LNCaP clone FGC (cell line): Measurements from ENCODE around the gene ZNF98.

Experiments
- DNase-seq: peaks from one replicate; pipeline ENCODE4 v3.0.0-alpha.2; 2011; ENCODE audit warnings: low read depth
- H3K4me3 ChIP-seq: 2 replicates; pipeline ENCODE4 v1.5.1; 2011; ENCODE audit warnings: mild to moderate bottlenecking, low read depth, low read length, control low read depth
- TF ChIP-seq, protein P1 (sequence below): IDR thresholded peaks from 2 replicates; pipeline ENCODE4 v1.5.1; 2012; ENCODE audit warnings: mild to moderate bottlenecking; ENCODE audit not compliant: control insufficient read depth, insufficient read depth; ENCODE audit errors: extremely low read depth

ZNF98 gene

DNA sequence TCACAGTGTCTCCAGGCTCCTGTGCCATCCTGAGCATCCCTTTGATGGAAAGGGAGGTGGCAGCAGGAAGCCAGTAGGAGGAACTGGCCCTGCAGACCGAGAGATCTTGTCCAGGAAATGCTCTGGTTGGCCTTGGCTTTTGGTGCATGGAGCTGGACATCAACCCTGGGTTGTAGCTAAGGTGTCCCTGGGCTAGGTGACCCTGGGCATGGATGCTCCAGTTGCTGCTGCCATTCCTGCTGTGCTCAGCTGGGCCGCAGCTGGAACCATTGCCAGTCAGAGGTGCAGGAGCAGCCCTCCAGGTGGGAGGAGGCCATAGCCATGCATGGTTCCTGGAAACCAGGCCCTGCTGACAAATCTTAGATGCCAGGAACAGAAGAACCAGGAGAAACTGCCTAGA, 67.5 kb downstream of the ZNF98 start:
- DNase-seq = no peak
- no peak overlapping the region for H3K4me3 ChIP-seq
- TF ChIP-seq, protein P1, sequence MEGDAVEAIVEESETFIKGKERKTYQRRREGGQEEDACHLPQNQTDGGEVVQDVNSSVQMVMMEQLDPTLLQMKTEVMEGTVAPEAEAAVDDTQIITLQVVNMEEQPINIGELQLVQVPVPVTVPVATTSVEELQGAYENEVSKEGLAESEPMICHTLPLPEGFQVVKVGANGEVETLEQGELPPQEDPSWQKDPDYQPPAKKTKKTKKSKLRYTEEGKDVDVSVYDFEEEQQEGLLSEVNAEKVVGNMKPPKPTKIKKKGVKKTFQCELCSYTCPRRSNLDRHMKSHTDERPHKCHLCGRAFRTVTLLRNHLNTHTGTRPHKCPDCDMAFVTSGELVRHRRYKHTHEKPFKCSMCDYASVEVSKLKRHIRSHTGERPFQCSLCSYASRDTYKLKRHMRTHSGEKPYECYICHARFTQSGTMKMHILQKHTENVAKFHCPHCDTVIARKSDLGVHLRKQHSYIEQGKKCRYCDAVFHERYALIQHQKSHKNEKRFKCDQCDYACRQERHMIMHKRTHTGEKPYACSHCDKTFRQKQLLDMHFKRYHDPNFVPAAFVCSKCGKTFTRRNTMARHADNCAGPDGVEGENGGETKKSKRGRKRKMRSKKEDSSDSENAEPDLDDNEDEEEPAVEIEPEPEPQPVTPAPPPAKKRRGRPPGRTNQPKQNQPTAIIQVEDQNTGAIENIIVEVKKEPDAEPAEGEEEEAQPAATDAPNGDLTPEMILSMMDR = no peak
